IPS-20b (cell line): ENCODE results near the gene SCFD1.

Experiments used
- H3K27ac ChIP-seq: one replicate; pipeline ENCODE4 v1.5.1; 2013; ENCODE audit warnings: low read length
- H3K27me3 ChIP-seq: 2 replicates; pipeline ENCODE4 v1.6.1; 2013; ENCODE audit warnings: mild to moderate bottlenecking, low read length, inconsistent platforms; ENCODE audit not compliant: insufficient read depth
- H3K36me3 ChIP-seq: 2 replicates; pipeline ENCODE4 v1.6.1; 2013; ENCODE audit warnings: low read depth, mild to moderate bottlenecking, inconsistent platforms, low read length, moderate library complexity; ENCODE audit not compliant: insufficient read depth
- H3K4me1 ChIP-seq: 2 replicates; pipeline ENCODE4 v1.6.1; 2013; ENCODE audit warnings: mild to moderate bottlenecking, control low read depth, inconsistent platforms, low read length, moderate library complexity; ENCODE audit not compliant: insufficient read depth
- H3K4me3 ChIP-seq: 2 replicates; pipeline ENCODE4 v1.5.1; 2013; ENCODE audit warnings: mild to moderate bottlenecking, low read length, inconsistent platforms
- H3K9ac ChIP-seq: 2 replicates; pipeline ENCODE4 v1.6.1; 2013; ENCODE audit warnings: low read depth, mild to moderate bottlenecking, inconsistent platforms, low read length, moderate library complexity
- H3K9me3 ChIP-seq: 2 replicates; pipeline ENCODE4 v1.6.1; 2013; ENCODE audit warnings: mild to moderate bottlenecking, low read depth, low read length, inconsistent platforms; ENCODE audit not compliant: insufficient read depth

SCFD1 gene

GRCh38 chr14:30645600-30645999 lies 23.5 kb downstream of the SCFD1 start:
- Histone ChIP-seq H3K4me3 (no peak overlapping the region), H3K27me3 (no peaks in the 10 kb centered on the region), H3K9me3 (peaks cover 21% of the 10 kb centered on the region), H3K9ac (no peak overlapping the region), H3K27ac (no peak overlapping the region), H3K36me3 (peaks cover 76% of the 10 kb centered on the region), H3K4me1 (no peaks in the 10 kb centered on the region)

- H3K9ac ChIP-seq: no peak overlapping the region
- H3K27ac ChIP-seq: no peak overlapping the region
- H3K4me3 ChIP-seq: no peak overlapping the region
- peaks cover 79% of the 10 kb centered on the region for H3K36me3 ChIP-seq
- H3K4me1 ChIP-seq: no peaks in the 10 kb centered on the region
- H3K9me3 ChIP-seq: peaks cover 21% of the 10 kb centered on the region
- H3K27me3 ChIP-seq: no peaks in the 10 kb centered on the region
Observed at GRCh38 chr14:30648471-30648870, 26.4 kb downstream of the SCFD1 start.

- H3K27ac ChIP-seq: no peak overlapping the region
- H3K9ac ChIP-seq: no peak overlapping the region
- peaks cover 84% of the 10 kb centered on the region for H3K36me3 ChIP-seq
- no peaks in the 10 kb centered on the region for H3K27me3 ChIP-seq
- no peaks in the 10 kb centered on the region for H3K9me3 ChIP-seq
- no peak overlapping the region for H3K4me3 ChIP-seq
- no peaks in the 10 kb centered on the region for H3K4me1 ChIP-seq
Observed at GRCh38 chr14:30651937-30652336, 29.8 kb downstream of the SCFD1 start.

- H3K36me3 ChIP-seq: peaks cover 83% of the 10 kb centered on the region
- no peak overlapping the region for H3K4me3 ChIP-seq
- no peak overlapping the region for H3K27ac ChIP-seq
- no peaks in the 10 kb centered on the region for H3K27me3 ChIP-seq
- no peaks in the 10 kb centered on the region for H3K9me3 ChIP-seq
- H3K4me1 ChIP-seq: no peaks in the 10 kb centered on the region
- no peak overlapping the region for H3K9ac ChIP-seq
Observed at GRCh38 chr14:30655124-30655523, 33.0 kb downstream of the SCFD1 start.

- Histone ChIP-seq H3K36me3 (peaks cover 80% of the 10 kb centered on the region), H3K9me3 (no peaks in the 10 kb centered on the region), H3K27me3 (no peaks in the 10 kb centered on the region), H3K4me1 (no peaks in the 10 kb centered on the region), H3K9ac (no peak overlapping the region), H3K4me3 (no peak overlapping the region), H3K27ac (no peak overlapping the region)
Observed at GRCh38 chr14:30655658-30656057, 33.5 kb downstream of the SCFD1 start.

GRCh38 chr14:30656190-30656632 lies 34.1 kb downstream of the SCFD1 start:
- Histone ChIP-seq H3K4me1 (no peaks in the 10 kb centered on the region), H3K9ac (no peak overlapping the region), H3K27me3 (no peaks in the 10 kb centered on the region), H3K9me3 (no peaks in the 10 kb centered on the region), H3K27ac (no peak overlapping the region), H3K4me3 (no peak overlapping the region), H3K36me3 (peaks cover 80% of the 10 kb centered on the region)

GRCh38 chr14:30657050-30657449 lies 34.9 kb downstream of the SCFD1 start:
- Histone ChIP-seq H3K4me1 (no peaks in the 10 kb centered on the region), H3K9ac (no peak overlapping the region), H3K27me3 (no peaks in the 10 kb centered on the region), H3K36me3 (peaks cover 79% of the 10 kb centered on the region), H3K9me3 (no peaks in the 10 kb centered on the region), H3K4me3 (no peak overlapping the region), H3K27ac (no peak overlapping the region)

- H3K36me3 ChIP-seq: peaks cover 82% of the 10 kb centered on the region
- H3K27me3 ChIP-seq: no peaks in the 10 kb centered on the region
- H3K4me1 ChIP-seq: no peaks in the 10 kb centered on the region
- H3K9me3 ChIP-seq: no peaks in the 10 kb centered on the region
- H3K27ac ChIP-seq: no peak overlapping the region
- H3K9ac ChIP-seq: no peak overlapping the region
- no peak overlapping the region for H3K4me3 ChIP-seq
Observed at GRCh38 chr14:30657606-30658163, 35.6 kb downstream of the SCFD1 start.

- peaks cover 82% of the 10 kb centered on the region for H3K36me3 ChIP-seq
- H3K4me3 ChIP-seq: no peak overlapping the region
- no peaks in the 10 kb centered on the region for H3K27me3 ChIP-seq
- H3K27ac ChIP-seq: no peak overlapping the region
- H3K4me1 ChIP-seq: no peaks in the 10 kb centered on the region
- H3K9me3 ChIP-seq: no peaks in the 10 kb centered on the region
- no peak overlapping the region for H3K9ac ChIP-seq
Observed at GRCh38 chr14:30658645-30659044, 36.5 kb downstream of the SCFD1 start.

GRCh38 chr14:30669594-30669993 lies 47.5 kb downstream of the SCFD1 start:
- Histone ChIP-seq H3K4me1 (no peaks in the 10 kb centered on the region), H3K9ac (no peak overlapping the region), H3K36me3 (peaks cover 18% of the 10 kb centered on the region), H3K27ac (no peak overlapping the region), H3K9me3 (no peaks in the 10 kb centered on the region), H3K27me3 (no peaks in the 10 kb centered on the region), H3K4me3 (no peak overlapping the region)

- Histone ChIP-seq H3K9me3 (no peaks in the 10 kb centered on the region), H3K4me1 (no peaks in the 10 kb centered on the region), H3K27me3 (no peaks in the 10 kb centered on the region), H3K36me3 (peaks cover 45% of the 10 kb centered on the region), H3K4me3 (no peak overlapping the region), H3K9ac (no peak overlapping the region), H3K27ac (no peak overlapping the region)
Observed at GRCh38 chr14:30673071-30673470, 51.0 kb downstream of the SCFD1 start.

GRCh38 chr14:30678926-30679431 lies 56.9 kb downstream of the SCFD1 start:
- H3K36me3 ChIP-seq: peaks cover 60% of the 10 kb centered on the region
- H3K4me1 ChIP-seq: no peaks in the 10 kb centered on the region
- no peak overlapping the region for H3K9ac ChIP-seq
- no peak overlapping the region for H3K4me3 ChIP-seq
- no peak overlapping the region for H3K27ac ChIP-seq
- no peaks in the 10 kb centered on the region for H3K27me3 ChIP-seq
- no peaks in the 10 kb centered on the region; the same call in 1 of the 2 replicates for H3K9me3 ChIP-seq
